Liver (tissue), 9 donors: ENCODE results near the gene GRM2. TPM values are rescaled to one million over a fixed set of nuclear protein-coding genes. Genes with fewer than 3 reads are reported as not detected.

Experiments used
- DNase-seq: peaks from one replicate; pipeline ENCODE4 v3.0.0-alpha.2; 2017; ENCODE audit warnings: low spot score
- H3K27ac ChIP-seq, 2 donors: one replicate each; pipeline ENCODE4 v1.7.0; 2013; ENCODE audit warnings: inconsistent platforms in 2 of 2, low read length in 2 of 2, control low read depth in 1 of 2, low read depth in 1 of 2, mild to moderate bottlenecking in 1 of 2
- H3K27me3 ChIP-seq, 4 donors: one replicate each; pipeline versions ENCODE4 v1.6.1 to v1.7.0; 2013; ENCODE audit warnings: low read length in 3 of 4, inconsistent platforms in 1 of 4, mild to moderate bottlenecking in 1 of 4, moderate library complexity in 1 of 4; ENCODE audit not compliant: control insufficient read depth in 4 of 4, insufficient read depth in 4 of 4
- H3K36me3 ChIP-seq, 4 donors: one replicate each; pipeline versions ENCODE4 v1.6.1 to v1.7.0; 2013; ENCODE audit warnings: low read length in 3 of 4, mild to moderate bottlenecking in 3 of 4, low read depth in 1 of 4, moderate library complexity in 1 of 4; ENCODE audit not compliant: control insufficient read depth in 4 of 4, insufficient read depth in 3 of 4
- H3K4me1 ChIP-seq, 4 donors: one replicate each; pipeline versions ENCODE4 v1.6.1 to v1.7.0; 2013; ENCODE audit warnings: low read length in 3 of 4, mild to moderate bottlenecking in 3 of 4, moderate library complexity in 1 of 4; ENCODE audit not compliant: control insufficient read depth in 4 of 4, insufficient read depth in 4 of 4
- H3K4me3 ChIP-seq, 3 donors: one replicate each; pipeline versions ENCODE4 v1.6.1 to v1.7.0; 2013; ENCODE audit warnings: low read length in 3 of 3, control low read depth in 1 of 3, low read depth in 1 of 3, mild to moderate bottlenecking in 1 of 3
- H3K9ac ChIP-seq, 2 donors: one replicate each; pipeline ENCODE4 v1.7.0; 2013; ENCODE audit warnings: low read length in 2 of 2, mild to moderate bottlenecking in 2 of 2, moderate library complexity in 2 of 2, control low read depth in 1 of 2, low read depth in 1 of 2
- H3K9me3 ChIP-seq, 4 donors: one replicate each; pipeline versions ENCODE4 v1.6.1 to v1.7.0; 2013; ENCODE audit warnings: low read length in 3 of 4; ENCODE audit not compliant: control insufficient read depth in 4 of 4
- EGR1 ChIP-seq, 2 donors: IDR thresholded peaks; 2 replicates each; pipeline ENCODE4 v1.6.1; 2016 to 2018; ENCODE audit warnings: antibody characterized with exemption in 2 of 2, low read depth in 2 of 2
- FOXA1 ChIP-seq: IDR thresholded peaks from 2 replicates; pipeline ENCODE4 v1.6.1; 2016; ENCODE audit warnings: antibody characterized with exemption
- GABPA ChIP-seq, 2 donors: IDR thresholded peaks in 1 of 2; conservative IDR thresholded peaks in 1 of 2; 2 replicates each; pipeline ENCODE4 v1.6.1; 2016; ENCODE audit warnings: antibody characterized with exemption in 2 of 2, mild to moderate bottlenecking in 1 of 2, moderate library complexity in 1 of 2
- HNF4A ChIP-seq, 2 donors: conservative IDR thresholded peaks; 2 replicates each; pipeline ENCODE4 v1.6.1; 2016; ENCODE audit warnings: antibody characterized with exemption in 2 of 2, mild to moderate bottlenecking in 2 of 2
- HNF4G ChIP-seq: IDR thresholded peaks from 2 replicates; pipeline ENCODE4 v1.6.1; 2016; ENCODE audit warnings: antibody characterized with exemption
- JUND ChIP-seq, 2 donors: IDR thresholded peaks; 2 replicates each; pipeline ENCODE4 v1.6.1; 2016; ENCODE audit warnings: antibody characterized with exemption in 2 of 2
- NR2F2 ChIP-seq: IDR thresholded peaks from 2 replicates; pipeline ENCODE4 v1.6.1; 2016; ENCODE audit warnings: antibody characterized with exemption
- RAD21 ChIP-seq, 2 donors: IDR thresholded peaks; 2 replicates each; pipeline ENCODE4 v1.6.1; 2016; ENCODE audit warnings: antibody characterized with exemption in 2 of 2, mild to moderate bottlenecking in 2 of 2
- RXRA ChIP-seq, 2 donors: IDR thresholded peaks; 2 replicates each; pipeline ENCODE4 v1.6.1; 2017 to 2018; ENCODE audit warnings: antibody characterized with exemption in 2 of 2, mild to moderate bottlenecking in 1 of 2
- SP1 ChIP-seq: IDR thresholded peaks from 2 replicates; pipeline ENCODE4 v1.6.1; 2018; ENCODE audit warnings: antibody characterized with exemption, mild to moderate bottlenecking
- TAF1 ChIP-seq: conservative IDR thresholded peaks from 2 replicates; pipeline ENCODE4 v1.6.1; 2016; ENCODE audit warnings: antibody characterized with exemption, mild to moderate bottlenecking
- YY1 ChIP-seq: IDR thresholded peaks from 2 replicates; pipeline ENCODE4 v1.6.1; 2016; ENCODE audit warnings: antibody characterized with exemption, mild to moderate bottlenecking
- WGBS: extraction: QIAGEN DNeasy Blood & Tissue Kit; methylation state at CpG from one replicate; pipeline ENCODE4 v1.1.7; 2013; 5-methylcytosine and 5-hydroxymethylcytosine counted together
- polyA plus RNA-seq, 2 donors: library from polyadenylated mRNA; stranded (reverse) in 1 of 2; unstranded in 1 of 2; fragments of 200-250 nt in 1 of 2; fragments of >200 nt in 1 of 2; fragmentation: Nextera tagmentation in 1 of 2; extraction: Ambion mirVana in 1 of 2; gene quantifications; one replicate each; pipeline versions ENCODE4 v1.2.1 to v1.2.3, GENCODE V29; 2013 to 2015
- total RNA-seq, 2 donors: library from RNA; depleted of rRNA; stranded (reverse); fragments of >200 nt; gene quantifications; one replicate each; pipeline ENCODE4 v1.2.3, GENCODE V29; 2014
- TF ChIP-seq, protein P1 (sequence below): IDR thresholded peaks from 2 replicates; pipeline ENCODE4 v1.6.1; 2016; ENCODE audit warnings: antibody characterized with exemption, mild to moderate bottlenecking
- TF ChIP-seq, protein P2 (sequence below): fragments of 150-350 bp; IDR thresholded peaks from 2 replicates; pipeline ENCODE4 v1.5.1; 2017; ENCODE audit warnings: improper control_type of control experiment, low read depth, low read length; ENCODE audit not compliant: missing input control
- TF ChIP-seq, protein P3 (sequence below): IDR thresholded peaks from 2 replicates; pipeline ENCODE4 v1.6.1; 2016; ENCODE audit warnings: antibody characterized with exemption
- TF ChIP-seq, protein P4 (sequence below): IDR thresholded peaks from 2 replicates; pipeline ENCODE4 v1.6.1; 2016; ENCODE audit warnings: antibody characterized with exemption
- TF ChIP-seq, protein P5 (sequence below): IDR thresholded peaks from 2 replicates; pipeline ENCODE4 v1.6.1; 2016; ENCODE audit warnings: antibody characterized with exemption
- donor health status: healthy.
- donor health status: healthy.
- donor health status: healthy.
- donor health status: healthy.
- donor health status: healthy.

Gene GRM2
- total and polyA plus RNA-seq, 4 donors = 0.02 to 0.08 TPM; not detected in 2

DNA sequence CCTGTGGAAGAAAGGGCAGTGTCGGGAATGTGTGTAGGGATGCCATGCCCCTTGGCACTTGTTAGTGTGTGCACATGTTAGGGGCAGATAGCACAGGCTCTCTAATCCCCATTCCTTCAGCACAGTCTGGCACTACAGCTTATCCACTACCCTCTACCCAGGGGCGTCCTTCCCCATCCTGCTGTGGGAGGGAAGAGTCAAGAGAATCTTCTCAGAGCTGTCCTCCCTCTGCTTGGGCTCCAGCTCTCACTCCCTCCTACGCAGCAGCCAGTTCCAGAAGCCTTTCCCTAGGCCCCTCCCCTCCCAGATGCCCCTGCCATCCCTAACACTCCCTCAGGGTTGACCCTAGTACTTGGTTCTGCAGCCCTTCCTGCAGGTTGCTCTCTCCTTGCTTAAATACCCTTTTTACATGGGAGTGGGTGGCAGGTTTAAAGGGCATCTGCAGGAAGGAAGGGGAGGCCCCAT is 815 bp upstream of the GRM2 start:
- TF ChIP-seq, protein P1, sequence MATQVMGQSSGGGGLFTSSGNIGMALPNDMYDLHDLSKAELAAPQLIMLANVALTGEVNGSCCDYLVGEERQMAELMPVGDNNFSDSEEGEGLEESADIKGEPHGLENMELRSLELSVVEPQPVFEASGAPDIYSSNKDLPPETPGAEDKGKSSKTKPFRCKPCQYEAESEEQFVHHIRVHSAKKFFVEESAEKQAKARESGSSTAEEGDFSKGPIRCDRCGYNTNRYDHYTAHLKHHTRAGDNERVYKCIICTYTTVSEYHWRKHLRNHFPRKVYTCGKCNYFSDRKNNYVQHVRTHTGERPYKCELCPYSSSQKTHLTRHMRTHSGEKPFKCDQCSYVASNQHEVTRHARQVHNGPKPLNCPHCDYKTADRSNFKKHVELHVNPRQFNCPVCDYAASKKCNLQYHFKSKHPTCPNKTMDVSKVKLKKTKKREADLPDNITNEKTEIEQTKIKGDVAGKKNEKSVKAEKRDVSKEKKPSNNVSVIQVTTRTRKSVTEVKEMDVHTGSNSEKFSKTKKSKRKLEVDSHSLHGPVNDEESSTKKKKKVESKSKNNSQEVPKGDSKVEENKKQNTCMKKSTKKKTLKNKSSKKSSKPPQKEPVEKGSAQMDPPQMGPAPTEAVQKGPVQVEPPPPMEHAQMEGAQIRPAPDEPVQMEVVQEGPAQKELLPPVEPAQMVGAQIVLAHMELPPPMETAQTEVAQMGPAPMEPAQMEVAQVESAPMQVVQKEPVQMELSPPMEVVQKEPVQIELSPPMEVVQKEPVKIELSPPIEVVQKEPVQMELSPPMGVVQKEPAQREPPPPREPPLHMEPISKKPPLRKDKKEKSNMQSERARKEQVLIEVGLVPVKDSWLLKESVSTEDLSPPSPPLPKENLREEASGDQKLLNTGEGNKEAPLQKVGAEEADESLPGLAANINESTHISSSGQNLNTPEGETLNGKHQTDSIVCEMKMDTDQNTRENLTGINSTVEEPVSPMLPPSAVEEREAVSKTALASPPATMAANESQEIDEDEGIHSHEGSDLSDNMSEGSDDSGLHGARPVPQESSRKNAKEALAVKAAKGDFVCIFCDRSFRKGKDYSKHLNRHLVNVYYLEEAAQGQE = no peak
- TF ChIP-seq, protein P2, sequence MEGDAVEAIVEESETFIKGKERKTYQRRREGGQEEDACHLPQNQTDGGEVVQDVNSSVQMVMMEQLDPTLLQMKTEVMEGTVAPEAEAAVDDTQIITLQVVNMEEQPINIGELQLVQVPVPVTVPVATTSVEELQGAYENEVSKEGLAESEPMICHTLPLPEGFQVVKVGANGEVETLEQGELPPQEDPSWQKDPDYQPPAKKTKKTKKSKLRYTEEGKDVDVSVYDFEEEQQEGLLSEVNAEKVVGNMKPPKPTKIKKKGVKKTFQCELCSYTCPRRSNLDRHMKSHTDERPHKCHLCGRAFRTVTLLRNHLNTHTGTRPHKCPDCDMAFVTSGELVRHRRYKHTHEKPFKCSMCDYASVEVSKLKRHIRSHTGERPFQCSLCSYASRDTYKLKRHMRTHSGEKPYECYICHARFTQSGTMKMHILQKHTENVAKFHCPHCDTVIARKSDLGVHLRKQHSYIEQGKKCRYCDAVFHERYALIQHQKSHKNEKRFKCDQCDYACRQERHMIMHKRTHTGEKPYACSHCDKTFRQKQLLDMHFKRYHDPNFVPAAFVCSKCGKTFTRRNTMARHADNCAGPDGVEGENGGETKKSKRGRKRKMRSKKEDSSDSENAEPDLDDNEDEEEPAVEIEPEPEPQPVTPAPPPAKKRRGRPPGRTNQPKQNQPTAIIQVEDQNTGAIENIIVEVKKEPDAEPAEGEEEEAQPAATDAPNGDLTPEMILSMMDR = no peak
- TF ChIP-seq EGR1 (IDR thresholded peaks at IDR 0.05; ENCODE audit: low read depth in 2 of 2) = no peak
- Histone ChIP-seq H3K4me3 (no peak overlapping the region), H3K27me3 (no peaks in the 10 kb centered on the region), H3K9ac (no peak overlapping the region), H3K4me1 (peaks cover 0 to 4% (median 1%) of the 10 kb centered on the region in 4 donors), H3K27ac (no peak overlapping the region), H3K9me3 (no peaks in the 10 kb centered on the region), H3K36me3 (peaks cover 5 to 29% (median 11%) of the 10 kb centered on the region in 4 donors)
- DNase-seq = no peak
- WGBS = 89% methylated on average over 3 of the region's 3 CpGs

DNA sequence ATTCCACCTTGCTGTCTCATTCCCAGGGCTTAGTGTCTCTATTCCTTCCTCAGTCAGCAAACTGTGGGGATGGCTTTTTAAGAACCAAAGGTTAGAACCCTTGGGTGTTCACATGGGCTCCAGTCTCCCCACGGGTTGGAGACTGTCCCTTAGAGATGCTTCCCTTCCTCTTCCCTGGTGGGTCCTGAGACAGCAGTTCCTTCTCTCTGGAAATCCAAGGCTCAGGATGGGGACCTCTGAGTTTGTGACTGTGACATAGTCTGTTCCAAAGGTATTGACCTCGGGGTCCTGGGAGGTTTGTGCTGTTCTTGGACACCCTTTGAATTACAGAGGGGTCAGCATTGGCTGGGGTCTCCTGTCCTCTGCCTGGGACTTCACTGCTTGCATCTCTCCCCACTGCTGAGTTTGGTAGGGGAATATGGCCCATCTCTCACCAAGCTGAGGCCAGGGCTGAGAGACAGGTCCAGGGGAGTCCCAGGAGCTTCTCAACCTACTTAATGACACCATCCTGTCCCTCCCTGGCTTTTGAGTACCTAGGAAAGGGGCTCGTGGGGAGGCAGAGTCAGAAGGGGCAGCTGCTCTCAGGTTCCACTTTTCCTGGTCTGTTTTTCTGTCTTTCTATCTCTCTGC is 1.5 kb downstream of the GRM2 start:
- H3K4me3 ChIP-seq = no peak overlapping the region
- H3K9ac ChIP-seq = no peak overlapping the region
- WGBS = 78% methylated on average over 3 of the region's 3 CpGs
- no peak overlapping the region for H3K27ac ChIP-seq
- TF ChIP-seq YY1 = no peak
- TF ChIP-seq RXRA (IDR thresholded peaks at IDR 0.05) = no peak
- TF ChIP-seq EGR1 (IDR thresholded peaks at IDR 0.05; ENCODE audit: low read depth in 2 of 2) = no peak
- TF ChIP-seq HNF4G = no peak
- TF ChIP-seq, protein P3, sequence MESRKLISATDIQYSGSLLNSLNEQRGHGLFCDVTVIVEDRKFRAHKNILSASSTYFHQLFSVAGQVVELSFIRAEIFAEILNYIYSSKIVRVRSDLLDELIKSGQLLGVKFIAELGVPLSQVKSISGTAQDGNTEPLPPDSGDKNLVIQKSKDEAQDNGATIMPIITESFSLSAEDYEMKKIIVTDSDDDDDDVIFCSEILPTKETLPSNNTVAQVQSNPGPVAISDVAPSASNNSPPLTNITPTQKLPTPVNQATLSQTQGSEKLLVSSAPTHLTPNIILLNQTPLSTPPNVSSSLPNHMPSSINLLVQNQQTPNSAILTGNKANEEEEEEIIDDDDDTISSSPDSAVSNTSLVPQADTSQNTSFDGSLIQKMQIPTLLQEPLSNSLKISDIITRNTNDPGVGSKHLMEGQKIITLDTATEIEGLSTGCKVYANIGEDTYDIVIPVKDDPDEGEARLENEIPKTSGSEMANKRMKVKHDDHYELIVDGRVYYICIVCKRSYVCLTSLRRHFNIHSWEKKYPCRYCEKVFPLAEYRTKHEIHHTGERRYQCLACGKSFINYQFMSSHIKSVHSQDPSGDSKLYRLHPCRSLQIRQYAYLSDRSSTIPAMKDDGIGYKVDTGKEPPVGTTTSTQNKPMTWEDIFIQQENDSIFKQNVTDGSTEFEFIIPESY = no peak
- no peak for TF ChIP-seq RAD21 (IDR thresholded peaks at IDR 0.05)
- no peak for TF ChIP-seq GABPA (IDR thresholded peaks at IDR 0.05 in 1 of 2, conservative IDR thresholded peaks at IDR 0.05 in 1 of 2)
- TF ChIP-seq SP1 = no peak
- TF ChIP-seq NR2F2 = no peak
- TF ChIP-seq TAF1 = no peak
- no peak for TF ChIP-seq FOXA1
- TF ChIP-seq, protein P1 = no peak
- TF ChIP-seq, protein P4, sequence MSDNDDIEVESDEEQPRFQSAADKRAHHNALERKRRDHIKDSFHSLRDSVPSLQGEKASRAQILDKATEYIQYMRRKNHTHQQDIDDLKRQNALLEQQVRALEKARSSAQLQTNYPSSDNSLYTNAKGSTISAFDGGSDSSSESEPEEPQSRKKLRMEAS = no peak
- TF ChIP-seq HNF4A (conservative IDR thresholded peaks at IDR 0.05) = no peak
- TF ChIP-seq, protein P5, sequence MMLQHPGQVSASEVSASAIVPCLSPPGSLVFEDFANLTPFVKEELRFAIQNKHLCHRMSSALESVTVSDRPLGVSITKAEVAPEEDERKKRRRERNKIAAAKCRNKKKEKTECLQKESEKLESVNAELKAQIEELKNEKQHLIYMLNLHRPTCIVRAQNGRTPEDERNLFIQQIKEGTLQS = no peak
- TF ChIP-seq JUND (IDR thresholded peaks at IDR 0.05) = no peak
- no peaks in the 10 kb centered on the region for H3K9me3 ChIP-seq
- peaks cover 0 to 4% (median 1%) of the 10 kb centered on the region in 4 donors for H3K4me1 ChIP-seq
- peaks cover 4 to 16% (median 7%) of the 10 kb centered on the region in 4 donors for H3K36me3 ChIP-seq
- no peak for DNase-seq
- H3K27me3 ChIP-seq = no peaks in the 10 kb centered on the region
